GM23338 (cell line): Measurements from ENCODE around the gene MRGPRE.

ENCODE experiments used
- NANOG ChIP-seq: IDR thresholded peaks from 2 replicates; pipeline ENCODE4 v1.6.1; 2016; ENCODE audit warnings: antibody characterized with exemption, borderline replicate concordance
- POLR2AphosphoS5 ChIP-seq: IDR thresholded peaks from 2 replicates; pipeline ENCODE4 v1.6.1; 2016; ENCODE audit warnings: antibody characterized with exemption, low read depth
- ZNF114 ChIP-seq: fragments of 250-450 bp; sonication (Bioruptor Pico); IDR thresholded peaks from 2 replicates; pipeline ENCODE4 v1.5.0; 2020; ENCODE audit warnings: mild to moderate bottlenecking, moderate library complexity
- TF ChIP-seq, protein P1 (sequence below), 2 experiments: fragments of 200-600 bp in 1 of 2; sonication (generic) in 1 of 2; conservative IDR thresholded peaks; 2 replicates each; pipeline versions ENCODE4 v1.5.1 to v1.6.1; 2016 to 2017; ENCODE audit warnings: antibody characterized with exemption in 2 of 2, low read depth in 2 of 2, mild to moderate bottlenecking in 2 of 2, moderate library complexity in 1 of 2

DNA sequence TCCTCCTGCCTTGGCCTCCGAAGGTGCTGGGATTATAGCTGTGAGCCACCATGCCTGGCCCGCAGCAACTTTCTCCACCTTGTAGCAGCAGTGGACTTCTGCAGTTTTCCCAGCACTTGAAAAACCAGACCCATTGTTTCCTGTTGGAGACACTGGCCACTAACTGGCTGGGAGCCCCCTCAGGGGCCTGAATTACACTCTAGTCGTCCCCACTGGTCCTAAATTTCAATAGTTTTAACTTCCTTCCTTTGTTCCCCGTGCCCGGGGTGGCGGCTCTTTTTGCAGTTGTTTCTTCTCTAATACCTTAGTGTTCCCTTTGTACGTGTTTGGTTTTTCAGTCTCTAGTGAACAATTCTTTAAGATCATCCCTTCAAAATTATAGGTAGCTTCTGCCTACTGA lies 2.6 kb upstream of the MRGPRE start:
- TF ChIP-seq NANOG, result no peak
- TF ChIP-seq, protein P1, sequence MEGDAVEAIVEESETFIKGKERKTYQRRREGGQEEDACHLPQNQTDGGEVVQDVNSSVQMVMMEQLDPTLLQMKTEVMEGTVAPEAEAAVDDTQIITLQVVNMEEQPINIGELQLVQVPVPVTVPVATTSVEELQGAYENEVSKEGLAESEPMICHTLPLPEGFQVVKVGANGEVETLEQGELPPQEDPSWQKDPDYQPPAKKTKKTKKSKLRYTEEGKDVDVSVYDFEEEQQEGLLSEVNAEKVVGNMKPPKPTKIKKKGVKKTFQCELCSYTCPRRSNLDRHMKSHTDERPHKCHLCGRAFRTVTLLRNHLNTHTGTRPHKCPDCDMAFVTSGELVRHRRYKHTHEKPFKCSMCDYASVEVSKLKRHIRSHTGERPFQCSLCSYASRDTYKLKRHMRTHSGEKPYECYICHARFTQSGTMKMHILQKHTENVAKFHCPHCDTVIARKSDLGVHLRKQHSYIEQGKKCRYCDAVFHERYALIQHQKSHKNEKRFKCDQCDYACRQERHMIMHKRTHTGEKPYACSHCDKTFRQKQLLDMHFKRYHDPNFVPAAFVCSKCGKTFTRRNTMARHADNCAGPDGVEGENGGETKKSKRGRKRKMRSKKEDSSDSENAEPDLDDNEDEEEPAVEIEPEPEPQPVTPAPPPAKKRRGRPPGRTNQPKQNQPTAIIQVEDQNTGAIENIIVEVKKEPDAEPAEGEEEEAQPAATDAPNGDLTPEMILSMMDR (conservative IDR thresholded peaks at IDR 0.05; ENCODE audit: low read depth in 2 of 2), result no peak
- TF ChIP-seq ZNF114 (CRISPR knock-in tag), result no peak
- TF ChIP-seq POLR2AphosphoS5, result no peak
